ENCODE measurements around the gene STX8.

The STX8 gene

DNA sequence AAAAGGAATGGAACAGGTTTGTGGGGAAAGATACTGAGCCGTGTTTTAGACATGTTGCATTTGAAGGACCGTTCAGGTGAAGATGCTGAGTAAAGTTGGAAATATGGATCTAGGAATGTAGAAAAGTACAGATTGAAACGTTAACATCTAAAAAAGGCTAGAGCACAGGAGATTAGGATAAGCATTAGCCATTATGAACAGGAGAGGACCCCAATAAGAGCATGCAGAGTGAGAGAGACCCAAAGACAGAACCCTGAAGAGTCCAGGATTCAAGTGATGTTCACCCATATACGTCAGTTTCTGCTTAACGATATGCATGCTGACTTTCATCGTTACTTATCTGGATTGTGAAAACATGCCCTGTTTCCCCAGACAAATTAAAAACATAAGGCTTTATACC, 140.5 kb downstream of the STX8 start:
- no peak for DNase-seq
- ATAC-seq: no peak

DNA sequence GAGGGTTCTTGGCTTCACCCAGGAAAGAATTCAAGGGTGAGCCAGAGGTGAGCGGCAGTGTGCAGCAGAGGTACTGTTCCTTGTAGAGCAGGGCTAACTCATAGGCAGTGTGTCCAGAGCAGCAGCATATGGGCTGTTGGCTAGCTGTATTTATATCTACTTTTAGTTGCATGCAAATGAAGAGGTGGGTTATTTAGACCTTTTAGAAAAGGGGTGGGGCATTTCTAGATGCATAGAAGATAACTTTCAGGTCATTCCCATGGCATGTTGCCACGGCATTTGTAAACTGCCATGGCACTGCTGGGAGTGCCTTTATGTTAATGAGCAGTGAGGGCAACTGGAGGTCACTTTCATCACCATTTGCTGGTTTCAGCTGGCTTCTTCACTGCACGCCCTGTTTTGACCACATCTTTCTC, 141.0 kb downstream of the STX8 start:
- ATAC-seq (no peak), DNase-seq (no peak)

DNA sequence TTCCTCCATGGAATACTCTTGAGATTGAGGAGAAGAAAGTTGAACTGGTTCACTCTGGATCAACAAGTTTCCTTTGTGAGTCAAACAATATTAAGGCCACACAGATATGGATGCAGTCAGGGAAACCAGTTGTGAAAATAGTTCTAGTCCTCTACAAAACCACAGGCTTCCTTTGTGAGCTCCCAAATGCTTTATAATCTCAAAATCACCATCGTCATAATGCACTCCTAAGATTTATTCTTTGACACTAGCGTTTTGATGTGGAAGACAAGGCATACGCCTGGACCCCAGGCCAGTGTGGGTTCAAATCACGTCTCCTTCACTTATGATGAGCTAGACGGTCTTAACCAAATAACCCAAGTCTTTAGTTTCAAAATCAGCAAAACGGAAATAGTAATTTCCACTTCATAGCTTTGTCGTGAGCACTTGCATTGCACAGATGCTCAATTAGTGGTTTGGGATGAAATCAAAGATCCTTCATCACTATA, 142.6 kb downstream of the STX8 start:
- no peak for ATAC-seq

DNA sequence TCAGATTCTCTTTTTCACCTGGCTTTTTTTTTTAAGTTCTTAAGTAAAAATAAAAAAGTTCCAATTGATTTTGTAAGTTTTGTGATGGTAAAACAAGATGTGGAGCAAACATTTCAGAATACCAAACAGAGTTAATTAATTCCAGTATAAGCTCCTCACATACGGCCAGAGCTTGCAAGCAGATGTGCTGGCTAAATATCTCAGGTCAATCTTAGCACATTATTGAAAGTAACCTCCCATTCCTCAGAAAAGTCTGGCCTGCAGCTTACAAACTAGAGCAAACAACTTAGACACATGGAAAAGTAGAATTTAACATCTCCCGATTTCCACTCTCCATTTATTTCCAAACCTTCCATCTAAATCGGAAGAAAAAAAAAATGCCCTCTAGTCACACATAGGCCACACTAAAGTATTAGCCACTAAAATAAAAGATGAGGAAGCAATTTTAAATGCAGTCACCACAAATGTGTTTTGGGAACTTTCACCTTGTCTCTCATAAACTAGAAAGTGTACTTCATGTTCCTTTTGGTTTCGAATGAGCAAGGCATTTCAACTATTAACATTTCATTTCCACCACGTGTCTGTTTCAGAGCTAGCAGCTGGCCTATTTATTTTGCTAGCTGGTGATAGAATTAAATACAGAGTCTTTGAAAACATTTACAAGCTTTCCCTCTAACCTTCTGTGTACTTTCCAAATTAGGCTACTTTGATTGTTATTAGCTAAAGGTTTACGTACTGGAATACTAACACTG, 143.3 kb downstream of the STX8 start:
- DNase-seq (no peak), ATAC-seq (no peak)

More for the DNA sequence above, 142.6 kb downstream of the STX8 start:
- DNase-seq: no peak

DNA sequence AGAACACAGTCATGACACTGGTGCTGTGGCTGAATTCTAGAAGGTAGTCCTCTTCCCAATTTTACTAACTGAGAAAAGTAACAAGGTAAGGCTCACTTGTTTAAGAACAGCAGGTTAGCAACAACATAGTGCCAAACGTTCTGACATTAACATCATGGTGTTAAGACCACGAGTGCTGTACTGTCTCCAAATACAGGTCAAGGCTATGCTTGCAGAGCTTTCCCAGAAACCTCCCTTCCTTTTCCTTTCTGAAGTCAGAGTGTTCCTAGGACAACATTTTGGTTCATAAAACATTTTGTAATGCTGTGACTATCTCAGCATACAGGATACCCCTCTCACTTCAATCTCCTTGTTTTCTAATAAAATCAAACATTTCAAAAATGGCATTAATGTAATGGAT, 144.0 kb downstream of the STX8 start:
- no peak for ATAC-seq
- DNase-seq: no peak

DNA sequence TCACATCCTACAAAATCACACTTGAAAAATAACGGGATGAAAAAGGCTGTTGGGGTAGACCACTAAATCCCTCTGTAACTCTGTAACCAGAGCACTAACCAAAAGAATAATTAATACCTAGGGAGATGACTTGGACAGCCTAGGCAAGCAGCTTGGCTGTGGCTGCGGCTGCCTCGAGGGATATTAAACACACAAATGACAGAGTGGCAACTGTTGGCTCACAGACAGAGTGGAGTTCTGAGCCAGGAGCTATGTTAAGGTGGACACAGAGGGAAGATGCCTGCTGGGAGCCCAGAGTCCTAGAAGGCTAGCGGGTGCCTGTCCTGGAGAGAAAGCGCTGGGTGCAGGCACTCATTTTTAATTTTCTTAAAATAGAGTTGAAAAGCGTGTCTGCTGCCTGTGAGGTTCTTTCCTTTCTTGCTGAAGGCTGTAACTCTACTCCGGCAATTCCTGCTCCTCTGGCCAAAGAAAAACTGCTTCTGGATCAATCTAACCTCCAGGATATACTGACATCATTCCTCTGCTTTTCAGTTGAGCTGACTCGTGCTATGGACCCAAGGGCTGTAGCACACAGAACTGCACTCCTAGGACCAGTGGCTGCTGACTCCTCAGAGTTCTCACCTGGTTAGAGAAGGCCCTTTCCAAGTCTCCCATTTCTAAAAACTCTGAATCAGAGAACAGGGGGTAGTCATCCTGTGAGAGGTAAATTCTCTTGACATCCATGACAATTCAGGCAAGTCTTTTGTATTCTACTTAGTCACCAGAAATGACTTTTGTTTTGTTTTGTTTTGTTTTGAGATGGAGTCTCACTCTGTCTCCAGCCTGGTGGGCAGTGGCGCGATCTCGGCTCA, 147.9 kb downstream of the STX8 start:
- ATAC-seq: no peak
- DNase-seq: no peak

DNA sequence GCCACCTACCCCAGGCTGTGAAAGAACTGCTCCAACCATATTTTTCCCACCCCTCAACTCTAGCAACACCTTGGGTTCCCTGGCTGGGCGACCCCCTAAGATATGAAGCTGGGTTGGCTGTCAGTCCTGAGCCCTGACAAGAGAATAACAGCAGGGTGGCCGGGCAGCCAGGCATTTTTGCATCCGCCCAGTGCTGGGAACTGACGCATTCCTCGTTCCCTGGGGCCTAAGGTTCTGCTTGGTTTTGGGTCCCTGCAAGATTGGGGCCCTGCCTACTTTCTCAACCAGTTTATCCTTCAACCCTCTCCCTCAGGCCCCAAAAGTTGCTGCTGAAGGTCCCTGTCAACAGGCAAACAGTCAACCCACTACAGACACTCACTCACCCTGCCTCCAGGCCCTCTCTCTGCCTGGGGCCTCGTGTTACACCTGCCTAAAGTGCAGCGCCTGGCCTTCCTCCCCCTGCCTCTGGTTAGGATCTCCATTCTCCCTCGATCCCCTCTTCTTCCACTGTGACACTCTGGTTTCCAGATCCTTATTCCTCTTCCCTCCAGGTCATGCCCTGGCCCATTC, 151.5 kb downstream of the STX8 start:
- no peak for ATAC-seq
- no peak for DNase-seq

DNA sequence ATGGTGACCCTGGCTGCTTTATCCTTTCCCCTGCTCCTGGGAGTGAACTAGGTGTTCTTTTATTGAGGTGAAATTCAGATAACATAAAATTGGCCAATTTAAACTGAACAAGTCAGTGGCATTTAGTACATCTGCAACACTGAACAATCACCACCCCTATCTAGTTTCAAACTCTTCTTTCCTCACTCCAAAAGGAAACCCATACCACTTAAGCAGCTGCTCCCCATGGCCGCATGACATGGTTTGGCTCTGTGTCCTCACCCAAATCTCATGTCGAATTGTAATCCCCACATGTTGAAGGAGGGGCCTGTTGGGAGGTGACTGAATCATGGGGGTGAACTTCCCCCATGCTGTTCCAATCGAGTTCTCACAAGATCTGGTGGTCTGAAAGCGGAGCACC, 154.1 kb downstream of the STX8 start:
- DNase-seq: no peak
- ATAC-seq: no peak

DNA sequence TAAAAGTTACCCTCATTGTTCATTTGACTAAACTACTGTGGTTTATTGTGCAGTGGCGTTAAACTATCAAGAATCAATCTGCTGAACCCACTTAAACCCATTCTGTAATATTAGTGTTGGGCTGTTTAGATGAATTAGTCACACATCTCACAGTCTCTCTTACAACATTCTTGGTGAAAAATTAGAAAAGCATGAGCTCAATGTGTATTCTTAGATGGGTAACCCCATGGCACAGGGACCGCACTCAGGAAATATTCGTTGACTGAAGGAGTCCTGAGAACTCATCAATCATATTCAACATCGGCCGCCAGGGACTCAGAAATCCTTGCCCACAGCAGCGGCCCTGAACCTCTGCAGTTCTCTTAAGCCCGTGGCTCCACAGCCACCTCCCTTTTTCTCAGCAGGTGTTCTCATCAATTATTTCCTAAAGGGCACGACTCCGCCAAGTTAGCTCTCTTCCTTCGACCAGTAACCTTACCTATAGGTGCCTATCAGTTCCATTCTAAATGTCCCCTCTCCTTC, 155.6 kb downstream of the STX8 start:
- DNase-seq: no peak
- ATAC-seq: no peak

DNA sequence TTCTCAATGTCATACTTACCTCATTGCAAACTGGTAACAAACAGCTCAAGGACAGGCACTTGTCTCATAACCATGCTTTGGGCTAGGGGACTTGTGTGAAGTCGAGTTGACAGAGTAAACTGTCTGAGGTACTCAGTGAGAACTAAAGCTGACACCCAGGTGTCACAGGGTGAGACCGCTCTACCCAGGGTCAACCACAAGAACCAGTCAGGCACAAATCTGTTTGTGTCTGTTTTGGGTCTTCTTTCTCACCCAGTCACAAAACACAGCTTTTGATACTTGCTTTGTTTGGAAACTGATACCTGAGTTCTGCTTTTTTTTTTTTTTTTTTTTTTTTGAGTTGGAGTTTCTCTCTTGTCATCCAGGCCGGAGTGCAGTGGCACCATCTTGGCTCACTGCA, 161.1 kb downstream of the STX8 start:
- ATAC-seq: no peak
- DNase-seq: no peak

DNA sequence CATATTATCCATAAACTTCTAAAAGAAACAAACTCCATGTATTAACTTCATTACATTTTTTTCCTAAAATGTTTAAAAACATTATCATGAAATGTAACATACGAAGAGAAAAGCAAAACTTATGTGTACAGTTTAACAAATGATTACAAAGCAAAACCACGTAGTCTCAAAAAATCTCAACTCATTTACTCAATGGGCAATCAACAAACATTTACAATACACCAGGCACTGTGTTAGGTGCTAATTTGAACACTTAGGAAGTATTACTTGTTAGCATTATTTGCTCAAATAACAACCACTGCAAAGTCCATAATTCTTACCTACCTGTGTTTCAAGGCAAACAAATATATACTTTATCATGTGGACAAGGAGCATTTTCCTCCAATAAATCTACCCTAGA, 164.9 kb downstream of the STX8 start:
- DNase-seq: no peak
- ATAC-seq: no peak

DNA sequence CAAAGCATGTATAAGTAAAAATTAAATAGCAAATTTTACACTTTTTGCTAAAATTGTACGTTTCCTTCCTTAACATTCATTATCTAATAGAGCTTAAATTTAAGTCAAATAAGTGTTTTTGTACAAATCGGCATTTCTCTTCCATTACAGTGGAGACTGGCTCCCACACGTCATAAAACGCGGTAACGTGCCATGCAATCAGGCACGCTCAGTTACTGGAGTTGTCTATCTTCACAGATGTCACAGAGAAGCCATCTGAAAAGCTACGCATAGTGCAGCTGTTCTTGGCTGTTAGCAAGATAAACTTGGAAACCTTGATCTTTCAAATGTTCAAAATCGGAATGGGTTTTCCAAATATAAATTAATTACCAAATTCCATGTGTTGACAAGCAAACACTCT, 165.3 kb downstream of the STX8 start:
- ATAC-seq: no peak
- no peak for DNase-seq

DNA sequence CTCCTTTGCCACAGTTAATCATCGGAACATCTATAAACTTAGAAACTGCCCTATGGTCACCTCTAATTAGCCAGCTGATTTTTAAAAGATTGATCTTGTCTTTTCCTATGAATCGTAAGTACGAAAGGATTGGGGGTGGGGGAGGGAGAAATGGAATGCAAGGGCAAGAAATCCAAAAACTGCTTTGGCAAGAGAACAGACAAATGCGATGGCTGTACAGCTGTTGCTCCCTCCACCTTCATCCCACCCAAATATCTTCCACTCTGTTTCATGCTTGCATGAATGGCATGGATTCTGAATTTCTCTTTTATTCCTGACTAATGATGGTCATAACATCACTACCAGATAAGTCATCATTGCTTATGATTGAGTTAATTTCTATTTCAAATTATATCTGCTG, 165.7 kb downstream of the STX8 start:
- DNase-seq (no peak), ATAC-seq (no peak)

DNA sequence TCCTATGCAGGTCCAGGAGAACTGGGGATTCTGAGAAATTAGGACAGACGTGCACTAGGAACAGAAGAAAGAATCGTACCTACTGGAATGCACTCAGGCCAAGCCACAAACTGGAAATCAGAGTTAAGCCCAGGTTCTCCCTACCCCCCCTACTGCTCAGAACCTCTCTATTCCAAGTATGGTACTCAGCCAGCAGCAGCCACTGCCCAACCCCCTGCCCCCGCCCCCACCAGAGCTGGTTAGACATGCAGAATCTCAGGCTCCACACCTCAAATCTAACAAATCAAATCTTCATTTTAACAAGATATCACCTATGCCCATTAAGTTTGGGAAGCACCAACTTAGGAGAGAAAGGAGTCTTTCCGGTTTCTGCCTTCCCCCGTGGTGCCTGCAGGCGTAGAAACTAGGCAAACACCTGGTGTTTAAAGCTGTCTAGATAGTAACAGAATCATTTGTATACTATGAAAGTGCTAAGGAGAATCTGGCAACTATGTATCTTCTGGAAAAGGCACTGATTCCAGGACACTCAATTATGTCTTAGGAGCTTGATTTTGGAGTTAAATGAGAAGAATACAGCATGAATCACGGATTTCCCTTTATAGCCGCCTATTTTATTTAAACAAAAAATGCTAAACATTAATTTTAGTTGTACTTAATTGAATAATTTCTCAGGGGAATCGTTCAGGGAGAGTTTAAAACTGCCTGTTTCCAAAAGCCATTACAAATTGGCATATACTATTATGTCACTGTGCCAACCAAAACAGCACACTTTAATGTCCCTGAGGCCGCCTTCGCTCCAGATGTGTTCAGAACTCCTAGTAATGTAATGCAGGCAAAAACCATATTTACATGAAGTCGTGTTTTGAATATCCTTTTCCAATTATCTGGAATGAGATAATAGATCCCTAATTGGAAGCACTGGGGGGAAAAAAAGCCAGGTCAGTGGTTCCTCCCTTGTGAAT, 166.5 kb downstream of the STX8 start:
- ATAC-seq: no peak

DNA sequence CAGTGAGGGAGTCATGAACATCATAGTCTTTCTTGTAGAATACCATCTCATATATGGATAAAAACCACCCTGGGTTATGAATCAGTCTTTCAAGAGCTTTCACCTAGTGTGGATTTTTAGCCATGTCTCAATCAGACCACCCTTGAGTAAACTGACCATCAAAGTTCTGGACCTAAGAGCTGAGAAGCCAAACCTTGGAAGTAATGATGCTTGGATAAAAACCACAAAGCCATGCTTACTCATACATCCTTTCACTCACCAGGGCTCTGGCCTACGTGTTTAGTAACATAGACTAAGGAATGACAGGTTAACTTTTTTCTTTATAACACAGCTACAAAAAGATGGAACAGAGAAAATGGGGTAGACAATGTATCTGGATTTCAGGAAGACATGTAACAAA, 167.2 kb downstream of the STX8 start:
- DNase-seq: no peak
- no peak for ATAC-seq

More for the DNA sequence above, 166.5 kb downstream of the STX8 start:
- no peak for DNase-seq

DNA sequence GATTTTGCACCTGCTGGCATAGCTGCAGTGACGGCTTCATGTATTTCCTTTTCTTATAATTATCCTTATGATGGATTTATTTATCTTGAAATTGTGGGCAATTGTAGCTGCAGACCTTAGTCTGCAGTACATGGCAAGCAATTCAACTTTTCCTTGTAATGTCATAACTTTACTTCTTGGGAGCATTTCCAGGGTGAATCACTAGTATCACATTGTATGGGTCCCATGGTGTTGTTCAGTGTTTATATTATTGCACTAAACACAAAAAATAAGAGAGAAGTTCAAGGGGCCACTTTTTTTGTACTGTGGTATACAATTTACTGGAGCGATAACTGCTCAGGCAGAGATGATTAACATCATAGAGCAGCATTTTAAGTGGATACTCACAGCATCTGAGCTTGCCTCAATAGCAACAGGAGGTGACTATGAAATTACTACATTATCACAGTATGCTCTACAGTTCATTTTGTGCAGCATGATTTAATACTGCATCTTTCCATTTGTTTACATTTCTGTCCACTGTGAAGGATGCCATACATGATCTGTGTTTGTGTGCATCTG, 169.5 kb downstream of the STX8 start:
- DNase-seq (no peak), ATAC-seq (no peak)

DNA sequence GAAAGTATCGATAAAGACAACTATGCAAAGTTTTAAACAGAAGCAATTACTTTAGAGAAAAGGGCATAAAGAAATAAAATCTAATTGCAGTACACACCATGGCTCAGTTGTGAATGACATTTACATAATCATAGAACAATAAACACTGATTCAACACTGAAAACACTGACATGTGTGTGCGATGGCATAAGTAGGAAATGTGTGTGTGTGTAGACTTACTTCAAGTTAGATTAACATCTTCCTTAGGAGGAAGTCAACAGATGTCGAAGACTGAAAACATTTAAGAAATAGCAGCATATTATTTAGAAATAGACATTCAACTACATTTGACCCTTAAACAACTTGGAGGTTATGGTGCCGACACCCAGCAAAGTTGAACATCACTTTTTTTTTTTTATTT, 172.4 kb downstream of the STX8 start:
- DNase-seq: no peak
- ATAC-seq: no peak

DNA sequence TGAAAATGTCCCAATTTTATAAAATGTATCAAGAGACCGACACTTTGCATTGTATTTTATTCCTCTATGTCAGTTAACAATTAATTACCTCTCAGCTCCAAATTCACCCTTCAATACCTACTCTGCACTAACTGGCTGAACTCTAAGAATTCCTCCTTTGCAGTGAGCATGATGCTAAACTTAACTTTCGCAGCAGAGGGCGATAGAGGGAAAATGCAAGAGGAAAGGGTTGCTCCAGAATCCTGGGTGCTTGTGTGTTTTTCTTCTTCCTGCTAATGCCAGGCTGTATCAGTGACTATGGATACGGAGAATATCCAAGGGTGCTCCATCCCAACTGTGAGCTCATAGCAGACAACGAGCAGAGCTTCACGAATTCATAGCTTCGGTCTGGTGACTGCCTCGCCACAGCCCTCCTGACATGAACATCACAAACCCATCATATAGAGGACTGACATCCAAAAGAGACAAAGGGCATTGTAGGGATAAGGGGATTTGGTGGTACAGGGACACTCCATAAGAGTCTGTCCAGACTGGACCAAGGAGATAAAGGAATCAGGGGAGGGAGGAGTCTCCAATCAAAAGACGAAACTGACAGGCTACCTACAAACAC, 172.9 kb downstream of the STX8 start:
- DNase-seq: peak; percentile 43
- no peak for ATAC-seq

DNA sequence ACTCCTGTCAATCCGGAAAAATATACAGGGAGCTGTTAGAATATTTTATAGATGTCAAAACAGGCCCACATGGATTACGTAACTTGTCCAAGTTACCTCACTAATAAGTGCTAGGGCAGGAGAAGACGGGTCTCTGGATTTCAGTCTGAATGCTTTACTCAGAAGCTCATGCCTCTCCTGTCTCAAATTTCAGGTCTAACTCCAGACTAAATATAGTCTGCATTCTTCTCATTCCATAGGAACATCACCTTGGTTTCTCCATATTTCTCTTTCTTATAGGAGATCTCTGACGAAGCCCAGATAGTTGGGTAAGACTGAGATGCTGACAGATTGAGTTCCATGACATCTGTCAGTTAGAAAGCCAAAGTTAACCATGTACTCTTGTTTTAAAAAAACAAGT, 174.2 kb downstream of the STX8 start:
- ATAC-seq (no peak), DNase-seq (no peak)

DNA sequence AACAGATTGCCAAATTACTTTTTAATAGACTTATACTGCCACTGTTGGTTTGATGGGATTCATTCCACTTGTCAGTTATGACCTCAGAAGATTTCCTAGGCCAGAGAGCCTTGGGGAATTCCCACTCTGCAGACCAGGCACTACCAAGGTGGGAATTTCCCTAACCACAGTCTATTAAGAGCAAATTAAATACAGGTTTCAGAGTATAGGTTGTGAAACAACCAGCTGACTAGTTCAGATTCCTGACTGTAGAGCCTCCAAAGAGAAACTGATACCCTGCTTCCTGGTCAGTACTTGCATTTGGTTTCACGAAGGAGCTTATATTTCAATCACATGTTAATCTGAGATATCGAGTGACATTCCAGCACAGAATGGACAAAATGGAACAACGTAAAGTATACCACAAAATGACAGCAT, 186.5 kb downstream of the STX8 start:
- ATAC-seq (peak; percentile 94), DNase-seq (peak; percentile 14)

DNA sequence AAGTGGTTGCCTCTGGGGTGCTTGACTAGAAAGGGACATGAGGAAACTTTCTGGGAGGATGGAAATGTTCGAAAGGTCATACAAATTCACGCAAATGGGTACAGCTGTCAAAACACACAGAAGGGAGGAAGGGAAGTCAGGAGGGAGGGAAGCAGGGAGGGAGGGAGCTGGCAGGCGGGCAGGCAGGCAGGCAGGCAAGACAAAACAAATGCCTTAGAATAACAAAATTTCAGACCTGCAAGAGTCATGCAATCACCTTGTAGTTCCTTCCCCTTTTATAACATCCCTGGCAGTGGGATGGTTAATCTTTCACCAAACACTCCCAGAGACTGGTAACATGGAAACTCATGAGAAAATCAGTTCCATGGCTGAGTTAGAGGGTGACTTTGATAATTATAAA, 189.2 kb downstream of the STX8 start:
- no peak for ATAC-seq

More for the DNA sequence above, 189.2 kb downstream of the STX8 start:
- no peak for DNase-seq

Data from stimulated activated naive CD8-positive, alpha-beta T cell treated with anti-CD3 and anti-CD28 coated beads, Interleukin-15, Interleukin-2, amounts not matched to agents 100 U/mL and 50 U/mL, for 24 hours (primary cell).